Testis (tissue), 3 donors: ENCODE data around the gene PRM3. TPM values are rescaled to one million over a fixed set of nuclear protein-coding genes. Genes with fewer than 3 reads are reported as not detected.

Source experiments
- DNase-seq: peaks from one replicate; pipeline ENCODE4 v3.0.0-alpha.2; 2019
- H3K27ac ChIP-seq, 2 donors: fragments of 200-600 bp; sonication (generic); one replicate each; pipeline ENCODE4 v1.5.1; 2019
- H3K27me3 ChIP-seq: fragments of 200-600 bp; sonication (generic); one replicate; pipeline ENCODE4 v1.5.1; 2019
- H3K36me3 ChIP-seq: fragments of 200-600 bp; sonication (generic); one replicate; pipeline ENCODE4 v1.5.1; 2017; ENCODE audit warnings: low read depth; ENCODE audit errors: missing control alignments
- H3K4me1 ChIP-seq: fragments of 200-600 bp; sonication (generic); one replicate; pipeline ENCODE4 v1.5.1; 2019
- H3K4me3 ChIP-seq, 2 donors: fragments of 200-600 bp; sonication (generic); one replicate each; pipeline ENCODE4 v1.5.1; 2017 to 2019
- H3K9me3 ChIP-seq: fragments of 200-600 bp; sonication (generic); one replicate; pipeline ENCODE4 v1.5.1; 2017
- CTCF ChIP-seq, 3 experiments: fragments of 450-650 bp in 2 of 3; fragments of 200-600 bp in 1 of 3; sonication (generic) in 1 of 3; IDR thresholded peaks; one replicate each; pipeline ENCODE4 v1.5.1; 2016 to 2019; ENCODE audit warnings: antibody characterized with exemption in 3 of 3, mild to moderate bottlenecking in 2 of 3, moderate library complexity in 1 of 3
- POLR2A ChIP-seq: fragments of 450-650 bp; IDR thresholded peaks from one replicate; pipeline ENCODE4 v1.6.1; 2017; ENCODE audit warnings: antibody characterized with exemption, mild to moderate bottlenecking, moderate library complexity
- WGBS, 2 donors: methylation state at CpG; one replicate each; pipeline ENCODE4 v1.1.5; 2018; 5-methylcytosine and 5-hydroxymethylcytosine counted together
- intact Hi-C: fragments of 100-400 bp; cut with DNase I; formaldehyde crosslinking; loops from one replicate; pipeline ENCODE4 v1.15.1; 2023; ENCODE audit warnings: low total_unique reads
- polyA plus RNA-seq: library from polyadenylated mRNA; stranded (reverse); fragments of 350-450 nt; fragmentation: Illumina TruSeq; extraction: RNeasy Lipid Tissue Mini Kit (QIAGEN cat#74804); gene quantifications from one replicate; pipeline ENCODE4 v1.2.3, GENCODE V29; 2014; ENCODE audit warnings: low read depth, low replicate concordance; ENCODE audit not compliant: insufficient read depth
- total RNA-seq, 2 donors: library from RNA; depleted of rRNA; stranded (reverse); fragments of >200 nt; gene quantifications; one replicate each; pipeline ENCODE4 v1.2.3, GENCODE V29; 2016

The PRM3 gene
- total and polyA plus RNA-seq, 3 donors from 2014 or later, result 51.1 to 383 (median 109) TPM

GRCh38 chr16:11277607-11278337 lies 4.3 kb upstream of the PRM3 start:
- TF ChIP-seq POLR2A, result no peak
- TF ChIP-seq CTCF (IDR thresholded peaks at IDR 0.05), result no peak
- Histone ChIP-seq H3K27ac (no peak overlapping the region), H3K9me3 (no peaks in the 10 kb centered on the region), H3K36me3 (no peaks in the 10 kb centered on the region), H3K27me3 (no peaks in the 10 kb centered on the region), H3K4me1 (no peaks in the 10 kb centered on the region), H3K4me3 (no peak overlapping the region)
- no peak for DNase-seq
- 82 to 89% methylated on average over 12 of the region's 12 CpGs for WGBS, 2 donors
- intact Hi-C loops, result no loop called here

DNA sequence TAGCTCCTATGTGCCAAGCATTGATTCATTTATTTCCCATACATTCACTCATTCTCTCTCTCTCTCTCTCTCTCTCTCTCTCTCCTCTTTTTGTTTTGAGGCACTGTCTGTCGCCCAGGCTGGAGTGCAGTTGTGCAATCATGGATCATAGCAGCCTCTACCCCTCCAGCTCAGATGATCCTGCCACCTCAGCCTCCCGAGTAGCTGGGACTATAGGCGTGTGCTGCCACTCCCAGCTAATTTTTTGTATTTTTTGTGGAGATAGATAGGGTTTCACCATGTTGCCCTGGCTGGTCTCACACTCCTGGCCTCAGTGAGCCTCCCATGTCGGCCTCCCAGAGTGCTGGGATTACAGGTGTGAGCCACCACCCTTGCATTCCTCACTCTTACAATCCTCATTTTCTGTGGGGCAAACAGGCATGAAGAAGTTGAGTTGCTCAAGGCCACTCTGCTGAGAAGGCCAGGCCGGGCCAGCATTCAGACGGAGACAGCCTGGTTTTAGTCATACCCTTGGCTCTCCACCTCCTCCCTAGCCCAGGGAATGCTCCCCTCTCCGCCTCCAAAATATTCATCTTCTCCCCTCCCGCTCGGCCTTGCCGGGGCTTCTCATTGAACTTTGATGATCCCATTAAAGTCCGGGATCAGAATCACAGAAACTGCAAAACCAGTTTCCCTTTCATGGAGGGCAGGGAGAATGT lies 3.6 kb upstream of the PRM3 start:
- Histone ChIP-seq H3K27ac (no peak overlapping the region), H3K4me3 (no peak overlapping the region), H3K4me1 (no peaks in the 10 kb centered on the region), H3K27me3 (no peaks in the 10 kb centered on the region), H3K9me3 (no peaks in the 10 kb centered on the region), H3K36me3 (no peaks in the 10 kb centered on the region)
- intact Hi-C loops, result no loop called here
- no peak for DNase-seq
- WGBS, 2 donors, result 91% methylated on average over 11 of the region's 11 CpGs
- no peak for TF ChIP-seq CTCF (IDR thresholded peaks at IDR 0.05)
- no peak for TF ChIP-seq POLR2A

GRCh38 chr16:11276143-11276895 lies 2.9 kb upstream of the PRM3 start, which contains the start of gene PRM2:
TSS of gene PRM2 (minus strand) at chr16:11276480. CDS start at chr16:11276370, 110 bp downstream.
- DNase-seq, result no peak
- Histone ChIP-seq H3K4me3 (no peak within 1 kb of the TSS), H3K27me3 (no peaks in the 10 kb centered on the region), H3K4me1 (no peaks in the 10 kb centered on the region), H3K27ac (no peak within 1 kb of the TSS), H3K36me3 (no peaks in the 10 kb centered on the region), H3K9me3 (no peaks in the 10 kb centered on the region)
- intact Hi-C loops, result no loop called here
- no peak for TF ChIP-seq CTCF (IDR thresholded peaks at IDR 0.05)
- no peak for TF ChIP-seq POLR2A
- 95 to 96% methylated on average over 24 to 26 of the region's 26 CpGs for WGBS, 2 donors

GRCh38 chr16:11274964-11275363 lies 1.5 kb upstream of the PRM3 start:
- no peak overlapping the region for H3K4me3 ChIP-seq
- WGBS, 2 donors, result 89 to 93% methylated on average over 7 of the region's 7 CpGs
- TF ChIP-seq POLR2A (no peak), CTCF (IDR thresholded peaks at IDR 0.05) (no peak)
- H3K27me3 ChIP-seq, result no peaks in the 10 kb centered on the region
- intact Hi-C loops, result no loop called here
- H3K36me3 ChIP-seq, result no peaks in the 10 kb centered on the region
- no peaks in the 10 kb centered on the region for H3K9me3 ChIP-seq
- DNase-seq, result no peak
- no peaks in the 10 kb centered on the region for H3K4me1 ChIP-seq
- no peak overlapping the region for H3K27ac ChIP-seq
